ENCODE data around the gene FANCC.

- TF ChIP-seq, protein P1, sequence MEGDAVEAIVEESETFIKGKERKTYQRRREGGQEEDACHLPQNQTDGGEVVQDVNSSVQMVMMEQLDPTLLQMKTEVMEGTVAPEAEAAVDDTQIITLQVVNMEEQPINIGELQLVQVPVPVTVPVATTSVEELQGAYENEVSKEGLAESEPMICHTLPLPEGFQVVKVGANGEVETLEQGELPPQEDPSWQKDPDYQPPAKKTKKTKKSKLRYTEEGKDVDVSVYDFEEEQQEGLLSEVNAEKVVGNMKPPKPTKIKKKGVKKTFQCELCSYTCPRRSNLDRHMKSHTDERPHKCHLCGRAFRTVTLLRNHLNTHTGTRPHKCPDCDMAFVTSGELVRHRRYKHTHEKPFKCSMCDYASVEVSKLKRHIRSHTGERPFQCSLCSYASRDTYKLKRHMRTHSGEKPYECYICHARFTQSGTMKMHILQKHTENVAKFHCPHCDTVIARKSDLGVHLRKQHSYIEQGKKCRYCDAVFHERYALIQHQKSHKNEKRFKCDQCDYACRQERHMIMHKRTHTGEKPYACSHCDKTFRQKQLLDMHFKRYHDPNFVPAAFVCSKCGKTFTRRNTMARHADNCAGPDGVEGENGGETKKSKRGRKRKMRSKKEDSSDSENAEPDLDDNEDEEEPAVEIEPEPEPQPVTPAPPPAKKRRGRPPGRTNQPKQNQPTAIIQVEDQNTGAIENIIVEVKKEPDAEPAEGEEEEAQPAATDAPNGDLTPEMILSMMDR (conservative IDR thresholded peaks at IDR 0.05), result no peak
- no peak for TF ChIP-seq ZFX (IDR thresholded peaks at IDR 0.05)
These were observed 102.1 kb downstream of the FANCC start for GRCh38 chr9:95215336-95215898.

Data from C4-2B (cell line).